GM23248 (cell line): ENCODE data around the gene DNMT1.

Source experiments
- EZH2 ChIP-seq: fragments of 200-600 bp; sonication (generic); IDR thresholded peaks from 2 replicates; pipeline ENCODE4 v1.6.1; 2018; ENCODE audit warnings: antibody characterized with exemption, mild to moderate bottlenecking; ENCODE audit not compliant: insufficient read depth, poor library complexity, severe bottlenecking
- EZH2phosphoT487 ChIP-seq: fragments of 200-600 bp; sonication (generic); IDR thresholded peaks from 2 replicates; pipeline ENCODE4 v1.6.1; 2018; ENCODE audit warnings: antibody characterized with exemption, moderate library complexity, mild to moderate bottlenecking, low read depth; ENCODE audit not compliant: insufficient read depth

DNA sequence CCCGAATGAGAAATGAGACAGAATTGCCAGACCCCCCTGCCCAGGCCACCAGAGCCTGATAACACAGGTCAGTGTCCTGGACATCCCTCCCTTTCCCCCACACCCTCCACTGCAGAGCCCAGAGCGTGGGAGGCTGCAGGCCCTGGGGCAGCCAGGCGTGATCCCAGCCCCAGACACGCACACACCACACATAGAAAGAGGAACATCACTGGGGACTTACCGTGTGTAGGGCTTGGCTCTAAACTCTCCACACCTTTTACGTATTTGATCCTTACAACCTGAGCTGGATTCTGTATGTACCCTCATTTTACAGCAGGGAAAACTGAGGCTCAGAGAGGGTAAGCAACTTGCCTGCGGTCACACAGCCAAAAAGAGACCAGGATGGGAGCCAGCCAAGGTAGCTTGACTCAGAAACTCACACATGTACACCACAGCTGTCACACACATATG lies 91.9 kb downstream of the DNMT1 start:
- no peak for TF ChIP-seq EZH2
- TF ChIP-seq EZH2phosphoT487 = no peak
